Gastrocnemius medialis (tissue), 4 donors: ENCODE results near the gene AGRP.

Experiments used
- POLR2A ChIP-seq, 2 donors: fragments of 450-650 bp; IDR thresholded peaks; one replicate each; pipeline ENCODE4 v1.6.1; 2017; ENCODE audit warnings: antibody characterized with exemption in 2 of 2, mild to moderate bottlenecking in 2 of 2, moderate library complexity in 2 of 2
- TF ChIP-seq, protein P1 (sequence below), 5 experiments: fragments of 450-650 bp in 3 of 5; fragments of 200-600 bp in 2 of 5; sonication (generic) in 2 of 5; IDR thresholded peaks in 4 of 5; conservative IDR thresholded peaks in 1 of 5; 1 replicate in 4 of 5; 2 replicates in 1 of 5; pipeline ENCODE4 v1.5.1; 2016 to 2019; ENCODE audit warnings: antibody characterized with exemption in 5 of 5, mild to moderate bottlenecking in 3 of 5, moderate library complexity in 3 of 5

DNA sequence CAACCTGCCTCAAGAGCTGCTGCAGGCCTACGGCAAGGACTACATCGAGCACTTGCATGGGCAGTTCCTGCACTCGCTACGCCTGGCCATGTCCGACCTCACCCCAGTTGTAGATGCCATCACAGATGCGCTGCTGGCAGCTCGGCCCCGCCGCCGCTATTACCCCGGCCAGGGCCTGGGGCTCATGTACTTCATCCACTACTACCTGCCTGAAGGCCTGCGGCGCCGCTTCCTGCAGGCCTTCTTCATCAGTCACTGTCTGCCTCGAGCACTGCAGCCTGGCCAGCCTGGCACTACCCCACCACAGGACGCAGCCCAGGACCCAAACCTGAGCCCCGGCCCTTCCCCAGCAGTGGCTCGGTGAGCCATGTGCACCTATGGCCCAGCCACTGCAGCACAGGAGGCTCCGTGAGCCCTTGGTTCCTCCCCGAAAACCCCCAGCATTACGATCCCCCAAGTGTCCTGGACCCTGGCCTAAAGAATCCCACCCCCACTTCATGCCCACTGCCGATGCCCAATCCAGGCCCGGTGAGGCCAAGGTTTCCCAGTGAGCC lies 46.6 kb downstream of the AGRP start:
- TF ChIP-seq, protein P1, sequence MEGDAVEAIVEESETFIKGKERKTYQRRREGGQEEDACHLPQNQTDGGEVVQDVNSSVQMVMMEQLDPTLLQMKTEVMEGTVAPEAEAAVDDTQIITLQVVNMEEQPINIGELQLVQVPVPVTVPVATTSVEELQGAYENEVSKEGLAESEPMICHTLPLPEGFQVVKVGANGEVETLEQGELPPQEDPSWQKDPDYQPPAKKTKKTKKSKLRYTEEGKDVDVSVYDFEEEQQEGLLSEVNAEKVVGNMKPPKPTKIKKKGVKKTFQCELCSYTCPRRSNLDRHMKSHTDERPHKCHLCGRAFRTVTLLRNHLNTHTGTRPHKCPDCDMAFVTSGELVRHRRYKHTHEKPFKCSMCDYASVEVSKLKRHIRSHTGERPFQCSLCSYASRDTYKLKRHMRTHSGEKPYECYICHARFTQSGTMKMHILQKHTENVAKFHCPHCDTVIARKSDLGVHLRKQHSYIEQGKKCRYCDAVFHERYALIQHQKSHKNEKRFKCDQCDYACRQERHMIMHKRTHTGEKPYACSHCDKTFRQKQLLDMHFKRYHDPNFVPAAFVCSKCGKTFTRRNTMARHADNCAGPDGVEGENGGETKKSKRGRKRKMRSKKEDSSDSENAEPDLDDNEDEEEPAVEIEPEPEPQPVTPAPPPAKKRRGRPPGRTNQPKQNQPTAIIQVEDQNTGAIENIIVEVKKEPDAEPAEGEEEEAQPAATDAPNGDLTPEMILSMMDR (IDR thresholded peaks at IDR 0.05 in 4 of 5, conservative IDR thresholded peaks at IDR 0.05 in 1 of 5) = no peak
- no peak for TF ChIP-seq POLR2A (IDR thresholded peaks at IDR 0.05)
